GM15510 (cell line): ENCODE results near the gene DOCK6.

Experiments used
- POLR2A ChIP-seq: IDR thresholded peaks from 3 replicates; pipeline ENCODE4 v1.6.1; 2011; ENCODE audit warnings: borderline replicate concordance; ENCODE audit not compliant: insufficient read length; ENCODE audit errors: extremely low read depth

Gene DOCK6

DNA sequence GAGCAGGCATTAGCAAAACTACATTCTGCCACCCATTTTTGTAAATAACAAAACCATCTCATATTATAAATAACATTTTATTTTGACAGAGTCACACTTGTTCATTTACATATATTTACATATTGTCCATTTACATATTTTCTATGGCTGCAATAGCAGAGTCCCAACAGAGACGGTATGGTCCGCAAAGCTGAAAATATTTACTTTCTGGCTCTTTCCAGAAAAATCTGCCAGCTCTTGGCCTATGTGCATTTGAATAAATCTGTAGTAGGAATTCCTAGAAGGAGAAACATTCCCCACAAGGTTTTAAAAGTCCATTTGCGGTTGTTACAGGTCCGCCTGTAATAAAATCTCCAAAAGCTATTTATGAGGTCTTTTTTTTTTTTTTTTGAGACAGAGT lies 27.9 kb upstream of the DOCK6 start:
- TF ChIP-seq POLR2A = no peak

DNA sequence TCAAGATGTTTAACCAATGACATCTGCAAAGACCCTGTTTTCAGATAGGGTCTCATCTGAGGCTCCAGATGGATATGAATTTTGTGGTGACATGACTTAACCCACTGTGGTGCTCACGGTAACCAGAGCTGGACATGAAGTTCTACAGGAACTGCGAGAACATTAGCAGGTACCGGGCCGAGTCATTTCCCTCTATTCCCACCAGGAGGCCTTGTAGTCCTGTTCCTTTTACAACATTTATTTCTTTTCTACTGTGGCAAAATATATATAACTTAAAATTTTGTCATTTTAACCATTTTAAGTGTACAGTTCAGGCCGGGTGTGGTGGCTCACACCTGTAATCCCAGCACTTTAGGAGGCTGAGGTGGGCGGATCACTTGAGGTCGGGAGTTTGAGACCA lies 26.0 kb upstream of the DOCK6 start:
- TF ChIP-seq POLR2A = no peak

DNA sequence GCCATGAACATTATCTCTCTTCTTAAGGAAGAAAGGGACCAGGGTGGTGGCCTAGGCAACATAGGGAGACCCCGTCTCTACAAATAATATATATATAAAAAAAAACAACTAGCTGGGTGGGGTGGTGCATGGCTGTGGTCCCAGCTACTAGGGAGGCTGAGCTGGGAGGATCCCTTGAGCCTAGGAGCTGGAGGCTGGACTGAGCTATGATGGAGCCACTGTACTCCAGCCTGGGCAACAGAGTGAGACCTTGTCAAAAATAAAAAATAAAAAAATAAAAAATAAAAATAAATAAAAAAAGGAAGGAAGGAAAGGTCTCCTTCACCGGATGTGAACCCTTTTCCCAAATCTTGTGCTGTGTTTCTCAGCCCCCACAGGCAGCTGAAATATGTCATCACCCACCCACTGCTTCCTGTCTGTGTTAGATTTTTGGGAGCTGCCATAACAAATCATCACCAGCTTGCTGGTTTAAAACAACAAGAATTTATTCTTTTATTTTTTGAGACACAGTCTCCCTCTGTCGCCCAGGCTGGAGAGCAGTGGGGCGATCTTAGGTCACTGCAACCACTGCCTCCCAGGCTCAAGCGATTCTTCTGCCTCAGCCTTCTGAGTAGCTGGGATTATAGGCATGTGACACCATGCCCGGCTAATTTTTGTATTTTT lies 24.1 kb upstream of the DOCK6 start:
- TF ChIP-seq POLR2A = no peak

DNA sequence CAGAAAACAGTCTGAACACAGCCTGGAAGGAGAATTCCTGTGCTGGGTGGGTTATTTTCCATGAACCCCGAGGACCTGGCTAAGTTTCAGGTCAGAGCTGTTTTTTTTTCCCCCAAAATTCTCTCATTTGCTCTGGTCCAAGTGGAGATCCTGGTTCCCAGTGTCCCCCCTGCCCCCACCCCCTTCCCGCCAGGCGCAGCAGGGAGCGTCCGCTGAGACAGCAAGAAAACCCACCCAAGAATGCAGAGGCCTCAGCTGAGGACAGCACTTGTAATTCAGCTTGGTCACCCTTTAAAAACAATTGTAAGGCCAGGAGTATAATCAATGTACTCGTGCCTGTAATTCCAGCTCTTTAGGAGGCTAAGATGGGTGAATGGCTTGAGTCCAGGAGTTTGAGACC lies 22.2 kb upstream of the DOCK6 start:
- no peak for TF ChIP-seq POLR2A

DNA sequence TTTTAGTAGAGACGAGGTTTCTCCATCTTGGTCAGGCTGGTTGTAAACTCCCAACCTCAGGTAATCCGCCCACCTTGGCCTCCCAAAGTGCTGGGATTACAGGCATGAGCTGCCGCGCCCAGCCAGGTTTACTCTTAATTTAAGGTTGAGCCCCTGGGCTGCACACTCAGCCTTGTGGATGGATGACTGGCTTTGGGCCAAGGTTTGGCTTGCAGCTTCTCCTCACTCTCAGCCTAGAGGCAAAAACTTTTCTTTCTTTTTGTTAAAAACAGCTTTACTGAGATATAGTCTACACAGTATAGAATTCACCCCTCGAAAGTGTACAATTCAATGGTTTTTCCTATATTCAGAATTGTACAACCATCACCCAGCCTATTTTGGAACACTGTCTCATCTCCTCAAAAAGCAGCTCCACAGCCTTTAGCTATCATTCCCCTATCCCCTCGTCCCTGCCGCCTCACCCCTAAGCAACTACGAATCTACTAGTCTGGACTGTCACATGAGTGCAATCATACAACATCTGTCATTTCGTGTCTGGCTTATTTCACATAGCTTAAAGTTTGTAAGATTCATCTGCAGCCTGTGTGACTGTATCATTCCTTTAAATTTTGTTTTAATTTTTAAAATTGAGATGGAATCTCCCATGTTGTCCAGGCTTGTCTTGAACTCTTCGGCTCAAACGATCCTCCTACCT lies 19.2 kb upstream of the DOCK6 start:
- TF ChIP-seq POLR2A = no peak

DNA sequence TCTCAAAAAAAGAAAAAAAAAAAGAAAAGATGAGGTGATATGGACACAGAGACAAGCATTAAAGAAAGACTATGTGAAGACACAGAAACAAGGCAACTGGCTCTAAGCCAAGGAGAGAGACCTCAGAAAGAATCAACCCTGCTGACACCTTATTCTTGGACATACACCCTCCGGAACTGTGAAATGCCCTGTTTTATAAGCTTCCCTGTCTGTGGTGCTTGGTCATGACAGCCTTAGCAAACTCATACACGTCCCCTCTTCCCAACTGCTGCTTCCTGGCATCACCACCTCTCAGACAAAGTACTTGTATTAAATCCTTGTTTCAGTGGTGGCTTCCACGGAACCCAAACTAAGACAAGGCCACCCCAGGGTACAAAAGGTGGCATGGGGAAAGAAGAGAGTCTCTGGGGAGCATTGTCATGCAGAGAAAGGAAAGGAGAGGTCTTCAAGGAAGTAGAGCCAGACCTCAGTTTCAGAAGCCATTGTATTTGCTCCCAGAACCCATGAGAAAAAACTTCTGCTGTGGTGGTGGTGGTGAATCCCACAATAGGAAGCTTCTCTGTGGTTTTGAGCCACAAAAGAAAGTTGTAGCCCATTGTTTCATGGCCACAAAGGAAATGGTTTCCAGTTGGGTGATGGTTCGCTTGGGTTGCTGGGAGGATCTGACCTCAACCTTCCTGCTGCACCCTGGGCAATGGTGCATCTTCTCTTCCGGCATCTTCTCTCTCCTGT lies 17.3 kb upstream of the DOCK6 start:
- no peak for TF ChIP-seq POLR2A

DNA sequence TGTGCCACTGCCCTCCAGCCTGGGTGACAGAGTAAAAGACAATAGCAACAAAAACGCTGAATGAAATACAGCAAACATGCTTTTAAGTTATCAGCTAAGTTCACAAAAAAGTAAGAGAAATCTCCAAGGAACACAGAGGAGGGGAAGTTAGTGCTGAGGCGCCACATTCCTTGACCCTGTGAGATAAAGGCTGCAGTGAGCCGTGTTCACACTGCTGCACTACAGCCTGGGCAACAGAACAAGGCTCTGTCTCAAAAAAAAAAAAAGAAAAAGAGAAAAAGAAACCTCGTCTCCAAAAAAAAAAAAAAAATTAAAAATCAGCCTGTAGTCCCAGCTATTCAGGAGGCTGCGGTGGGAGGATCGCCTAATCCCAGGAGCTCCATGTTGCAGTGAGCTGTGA lies 16.3 kb upstream of the DOCK6 start:
- TF ChIP-seq POLR2A = no peak

DNA sequence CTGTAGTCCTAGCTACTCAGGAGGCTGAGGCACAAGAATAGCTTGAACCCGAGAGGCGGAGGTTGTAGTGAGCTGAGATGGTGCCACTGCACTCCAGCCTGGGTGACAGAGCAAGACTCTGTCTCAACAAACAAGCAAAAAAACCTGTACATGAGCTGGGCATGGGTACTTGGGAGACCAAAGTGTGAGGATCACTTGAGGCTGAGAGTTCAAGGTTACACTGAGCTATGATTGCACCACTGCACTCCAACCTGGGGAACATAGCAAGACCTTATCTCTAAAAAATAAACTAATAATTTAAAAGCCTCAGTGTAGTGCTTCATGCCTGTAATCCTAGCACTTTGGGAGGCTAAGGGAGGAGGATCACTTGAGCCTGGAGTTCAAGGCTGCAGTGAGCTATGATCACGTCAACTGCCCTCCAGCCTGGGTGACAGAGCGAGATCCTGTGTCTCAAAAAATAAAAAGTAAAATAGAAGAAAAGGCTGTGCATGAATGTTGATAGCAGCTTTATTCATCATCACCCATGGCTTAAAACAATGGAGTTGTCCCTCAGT lies 12.3 kb upstream of the DOCK6 start:
- no peak for TF ChIP-seq POLR2A

DNA sequence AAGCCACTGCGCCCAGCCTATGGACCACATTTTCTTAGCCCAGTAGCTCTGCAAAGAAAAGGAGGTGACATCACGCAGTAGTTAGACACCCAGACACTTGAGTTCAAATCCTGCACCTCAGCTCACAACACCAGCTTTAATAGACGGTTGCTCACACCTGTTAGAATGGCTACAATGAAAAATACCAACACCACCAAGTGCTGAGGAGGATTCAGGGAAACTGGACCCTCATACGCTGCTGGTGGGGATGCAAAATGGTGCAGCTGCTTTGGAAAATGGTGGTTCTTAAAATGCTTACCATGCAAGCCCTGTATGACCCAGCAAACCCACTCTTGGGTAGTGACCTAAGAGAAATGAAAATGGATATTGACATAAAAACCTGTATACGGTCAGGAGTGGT lies 11.7 kb upstream of the DOCK6 start:
- no peak for TF ChIP-seq POLR2A

DNA sequence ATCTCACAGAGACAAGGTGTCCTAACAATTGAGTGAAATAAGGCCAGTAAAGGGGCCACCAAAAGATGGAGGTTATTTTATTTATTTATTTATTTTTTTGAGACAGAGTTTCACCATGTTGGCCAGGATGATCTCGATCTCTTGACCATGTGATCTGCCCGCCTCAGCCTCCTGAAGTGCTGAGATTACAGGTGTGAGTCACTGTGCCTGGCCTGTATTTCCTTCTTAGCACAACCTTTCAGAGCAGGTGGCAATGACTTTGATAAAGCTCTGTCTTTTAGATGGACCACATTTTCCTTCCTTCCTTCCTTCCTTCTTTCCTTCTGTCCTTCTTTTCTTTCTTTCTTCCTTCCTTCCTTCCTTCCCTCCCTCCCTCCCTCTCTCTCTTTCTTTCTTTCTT lies 11.0 kb upstream of the DOCK6 start:
- no peak for TF ChIP-seq POLR2A

DNA sequence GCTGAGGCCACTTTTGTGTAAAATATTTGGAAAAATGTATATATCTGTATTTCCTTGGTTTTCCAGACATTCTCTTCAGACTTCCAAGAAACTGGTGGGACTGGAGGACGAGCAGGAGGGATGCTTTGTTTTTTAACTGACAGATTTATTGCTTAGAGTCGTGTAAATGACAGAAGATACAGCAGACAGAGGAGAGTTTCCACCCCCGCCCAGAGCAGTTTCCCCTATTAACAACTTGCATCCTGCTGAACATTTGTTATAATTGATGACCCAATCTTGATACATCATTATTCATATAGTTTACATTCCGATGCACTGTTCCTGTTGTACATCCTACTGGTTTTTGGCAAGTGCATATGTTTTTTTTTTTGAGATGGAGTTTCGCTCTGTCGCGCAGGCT lies 7.1 kb upstream of the DOCK6 start:
- no peak for TF ChIP-seq POLR2A

DNA sequence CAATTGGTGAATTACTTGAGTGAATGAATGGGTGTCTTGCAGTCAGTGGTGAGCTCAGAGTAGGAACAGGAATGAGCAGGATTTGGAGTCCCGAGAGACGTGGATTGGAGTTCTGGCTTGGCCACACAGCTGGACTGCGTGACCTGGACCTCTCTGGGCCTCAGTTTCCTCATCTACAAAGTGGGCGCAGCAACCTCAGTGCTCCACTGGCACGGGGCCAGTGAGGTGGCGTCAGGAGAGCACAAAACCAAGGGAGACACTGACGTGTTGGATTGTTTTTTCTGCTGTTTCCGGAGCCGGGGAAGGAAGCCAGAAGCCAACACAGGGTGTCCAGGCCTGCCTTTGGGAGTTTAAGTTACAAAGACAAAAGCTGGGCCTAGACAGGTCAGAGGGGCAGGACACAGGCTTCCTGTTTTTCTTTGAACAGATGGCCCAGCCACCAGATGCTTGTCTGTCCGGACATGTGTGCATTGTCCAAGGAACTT lies 6.5 kb upstream of the DOCK6 start:
- TF ChIP-seq POLR2A = no peak

DNA sequence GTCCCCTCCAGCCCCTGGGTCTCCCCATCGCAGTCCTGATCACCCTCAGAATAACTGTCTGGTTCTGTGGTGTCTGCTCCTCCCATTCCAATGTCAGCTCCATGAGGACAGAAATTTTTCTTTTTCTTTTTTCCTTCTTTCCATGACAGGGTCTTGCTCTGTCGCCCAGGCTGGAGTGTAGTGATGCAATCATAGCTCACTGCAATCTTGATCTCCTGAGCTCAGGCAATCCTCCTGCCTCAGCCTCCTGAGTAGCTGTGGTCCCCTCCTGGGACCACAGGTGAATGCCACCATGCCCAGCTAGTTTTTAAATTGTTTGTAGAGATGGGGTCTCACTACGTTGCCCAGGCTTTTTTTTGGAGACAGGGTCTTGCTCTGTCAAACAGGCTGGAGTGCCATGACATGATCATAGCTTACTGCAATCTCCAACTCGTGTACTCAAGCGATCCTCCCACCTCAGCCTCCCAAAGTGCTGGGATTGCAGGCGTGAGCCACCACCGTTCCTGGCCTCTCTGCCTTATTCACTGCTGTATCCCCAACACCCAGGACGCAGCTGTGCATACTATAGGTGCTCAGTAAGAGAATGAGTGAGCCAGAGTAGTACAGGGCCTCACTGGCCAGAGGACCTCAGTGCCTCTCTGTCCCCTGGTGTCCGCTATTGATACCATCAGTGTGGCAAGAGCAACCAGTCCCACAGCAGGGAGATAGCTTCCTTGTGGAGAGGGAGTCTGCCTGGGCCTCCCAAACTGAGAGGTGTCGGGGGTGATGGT lies 5.2 kb upstream of the DOCK6 start:
- TF ChIP-seq POLR2A = no peak

DNA sequence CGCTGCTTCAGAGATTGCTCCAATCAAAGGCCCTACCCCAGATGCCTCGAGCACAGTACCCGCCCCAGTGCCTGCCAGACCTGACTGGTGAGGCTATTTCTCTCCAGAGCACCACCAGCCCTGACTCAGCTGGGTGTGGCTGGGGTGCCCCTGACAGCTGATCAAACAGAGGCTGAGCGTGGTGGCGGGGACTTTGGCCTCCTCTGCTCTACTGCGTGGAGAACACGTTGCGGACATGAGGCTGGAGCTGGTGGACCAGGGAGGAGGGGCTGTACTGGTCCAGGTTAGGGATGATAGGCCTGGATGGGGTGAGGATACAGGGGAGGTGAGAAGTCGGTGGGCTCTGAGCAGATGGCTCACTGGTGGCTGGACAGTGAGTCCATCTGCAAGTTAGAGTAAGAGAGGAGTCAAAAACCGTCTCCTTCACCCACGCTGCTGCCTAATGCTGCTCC lies 3.5 kb upstream of the DOCK6 start:
- TF ChIP-seq POLR2A = no peak
